ENCODE data around the gene NKAP. TPM values are rescaled to one million over a fixed set of nuclear protein-coding genes. Genes with fewer than 3 reads are reported as not detected.

NKAP gene
- total RNA-seq, 1 donor from 2014 or later, result 11.2 TPM

GRCh38 chrX:119989905-119990555 lies 46.5 kb upstream of the NKAP start:
- TF ChIP-seq EZH2 (IDR thresholded peaks at IDR 0.05) (no peak), EZH2phosphoT487 (IDR thresholded peaks at IDR 0.05) (no peak)
- TF ChIP-seq, protein P1, sequence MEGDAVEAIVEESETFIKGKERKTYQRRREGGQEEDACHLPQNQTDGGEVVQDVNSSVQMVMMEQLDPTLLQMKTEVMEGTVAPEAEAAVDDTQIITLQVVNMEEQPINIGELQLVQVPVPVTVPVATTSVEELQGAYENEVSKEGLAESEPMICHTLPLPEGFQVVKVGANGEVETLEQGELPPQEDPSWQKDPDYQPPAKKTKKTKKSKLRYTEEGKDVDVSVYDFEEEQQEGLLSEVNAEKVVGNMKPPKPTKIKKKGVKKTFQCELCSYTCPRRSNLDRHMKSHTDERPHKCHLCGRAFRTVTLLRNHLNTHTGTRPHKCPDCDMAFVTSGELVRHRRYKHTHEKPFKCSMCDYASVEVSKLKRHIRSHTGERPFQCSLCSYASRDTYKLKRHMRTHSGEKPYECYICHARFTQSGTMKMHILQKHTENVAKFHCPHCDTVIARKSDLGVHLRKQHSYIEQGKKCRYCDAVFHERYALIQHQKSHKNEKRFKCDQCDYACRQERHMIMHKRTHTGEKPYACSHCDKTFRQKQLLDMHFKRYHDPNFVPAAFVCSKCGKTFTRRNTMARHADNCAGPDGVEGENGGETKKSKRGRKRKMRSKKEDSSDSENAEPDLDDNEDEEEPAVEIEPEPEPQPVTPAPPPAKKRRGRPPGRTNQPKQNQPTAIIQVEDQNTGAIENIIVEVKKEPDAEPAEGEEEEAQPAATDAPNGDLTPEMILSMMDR (IDR thresholded peaks at IDR 0.05), result no peak
- H3K27me3 ChIP-seq, result peaks cover 100% of the 10 kb centered on the region

DNA sequence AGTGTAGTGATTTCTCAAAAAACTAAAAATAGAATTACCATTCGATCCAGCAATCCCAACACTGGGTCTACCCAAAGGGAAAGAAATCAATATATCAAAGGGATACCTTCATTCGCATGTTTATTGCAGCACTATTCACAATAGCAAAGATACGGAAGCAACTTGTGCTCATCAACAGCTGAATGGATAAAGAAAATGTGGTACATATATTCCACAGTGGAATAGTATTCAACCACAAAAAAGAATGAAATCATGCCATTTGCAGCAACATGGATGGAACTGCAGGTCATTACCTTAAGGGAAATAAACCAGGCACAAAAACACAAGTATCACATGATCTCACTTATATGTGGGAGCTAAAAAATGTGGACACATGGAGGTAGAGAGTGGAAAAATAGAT lies 42.7 kb upstream of the NKAP start:
- Histone ChIP-seq H3K4me3 (no peak overlapping the region), H3K9me3 (ENCODE audit: low read depth) (no peaks in the 10 kb centered on the region), H3K9ac (no peak overlapping the region), H2AFZ (replicated peaks) (no peak overlapping the region), H3K27me3 (peaks cover 89% of the 10 kb centered on the region), H3K79me2 (ENCODE audit: low read depth) (no peaks in the 10 kb centered on the region), H3K27ac (no peak overlapping the region), H3K4me2 (no peak overlapping the region), H3K4me1 (no peaks in the 10 kb centered on the region), H3K36me3 (no peaks in the 10 kb centered on the region), H4K20me1 (ENCODE audit: low read depth) (peaks cover 4% of the 10 kb centered on the region), H3F3A (ENCODE audit: low read depth) (no peaks in the 10 kb centered on the region)
- H3K9me3 Mint-ChIP-seq, result peaks cover 9% of the 10 kb centered on the region
- no peak for DNase-seq (ENCODE audit: low spot score)
- H3K4me3 Mint-ChIP-seq, result no peak overlapping the region
- H3K4me1 Mint-ChIP-seq, result no peaks in the 10 kb centered on the region
- TF ChIP-seq EZH2 (IDR thresholded peaks at IDR 0.05), result no peak
- TF ChIP-seq, protein P1 (IDR thresholded peaks at IDR 0.05), result no peak
- no peak for TF ChIP-seq EZH2phosphoT487 (IDR thresholded peaks at IDR 0.05)
- H3K36me3 Mint-ChIP-seq, result no peaks in the 10 kb centered on the region
- peaks cover 29% of the 10 kb centered on the region for H3K27me3 Mint-ChIP-seq (ENCODE audit: insufficient read depth, low read depth)
- no peak overlapping the region for H3K27ac Mint-ChIP-seq

More at GRCh38 chrX:119989905-119990555, 46.5 kb upstream of the NKAP start:
- Histone ChIP-seq H3F3A (ENCODE audit: low read depth) (no peaks in the 10 kb centered on the region), H3K9ac (no peak overlapping the region), H3K79me2 (ENCODE audit: low read depth) (no peaks in the 10 kb centered on the region), H3K27ac (no peak overlapping the region), H3K36me3 (no peaks in the 10 kb centered on the region), H3K9me3 (ENCODE audit: low read depth) (no peaks in the 10 kb centered on the region), H3K4me1 (no peaks in the 10 kb centered on the region), H2AFZ (replicated peaks) (no peak overlapping the region), H4K20me1 (ENCODE audit: low read depth) (peaks cover 8% of the 10 kb centered on the region), H3K4me2 (peak overlapping the region; percentile 82), H3K4me3 (peak overlapping the region; percentile 44)
- H3K27ac Mint-ChIP-seq, result no peak overlapping the region
- peaks cover 58% of the 10 kb centered on the region for H3K27me3 Mint-ChIP-seq (ENCODE audit: insufficient read depth, low read depth)
- DNase-seq (ENCODE audit: low spot score), result peak; percentile 46
- no peaks in the 10 kb centered on the region for H3K4me1 Mint-ChIP-seq
- peak overlapping the region; percentile 78 for H3K4me3 Mint-ChIP-seq
- H3K36me3 Mint-ChIP-seq, result no peaks in the 10 kb centered on the region
- H3K9me3 Mint-ChIP-seq, result peaks cover 20% of the 10 kb centered on the region

DNA sequence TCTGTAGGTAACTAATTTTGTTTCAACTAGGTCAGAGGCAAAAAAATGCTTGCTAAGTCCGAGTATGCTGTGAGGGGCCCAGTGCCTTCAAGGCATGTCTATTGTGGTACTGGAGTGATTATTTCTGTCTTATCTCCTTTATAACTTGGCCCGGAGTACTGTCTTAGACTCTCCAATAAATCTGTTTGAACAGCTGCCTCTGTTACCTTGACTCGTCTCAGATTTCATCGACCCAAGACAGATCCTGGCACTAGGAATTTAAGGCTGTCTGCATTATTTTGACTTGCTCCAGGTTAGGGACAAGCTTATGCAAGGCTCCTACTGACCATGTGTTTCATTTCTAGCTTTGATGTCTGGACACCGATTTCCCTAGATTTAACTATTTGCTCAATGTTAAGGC lies 41.1 kb upstream of the NKAP start:
- Histone ChIP-seq H3K79me2 (ENCODE audit: low read depth) (no peaks in the 10 kb centered on the region), H3F3A (ENCODE audit: low read depth) (no peaks in the 10 kb centered on the region), H3K4me2 (no peak overlapping the region), H3K4me3 (no peak overlapping the region), H3K27me3 (peaks cover 73% of the 10 kb centered on the region), H3K36me3 (no peaks in the 10 kb centered on the region), H3K4me1 (no peaks in the 10 kb centered on the region), H3K9ac (no peak overlapping the region), H3K9me3 (ENCODE audit: low read depth) (no peaks in the 10 kb centered on the region), H4K20me1 (ENCODE audit: low read depth) (no peaks in the 10 kb centered on the region), H2AFZ (replicated peaks) (no peak overlapping the region), H3K27ac (no peak overlapping the region)
- Mint-ChIP-seq H3K27ac (no peak overlapping the region), H3K9me3 (peaks cover 6% of the 10 kb centered on the region), H3K36me3 (no peaks in the 10 kb centered on the region), H3K27me3 (ENCODE audit: insufficient read depth, low read depth) (peaks cover 13% of the 10 kb centered on the region), H3K4me1 (no peaks in the 10 kb centered on the region), H3K4me3 (no peak overlapping the region)
- TF ChIP-seq, protein P1 (IDR thresholded peaks at IDR 0.05), result no peak
- TF ChIP-seq EZH2phosphoT487 (IDR thresholded peaks at IDR 0.05), result no peak
- no peak for DNase-seq (ENCODE audit: low spot score)
